ENCODE measurements around the gene DAB1. TPM values are rescaled to one million over a fixed set of nuclear protein-coding genes. Genes with fewer than 3 reads are reported as not detected.

DAB1 gene
- total RNA-seq, 1 experiment from 2014 or later = not detected

DNA sequence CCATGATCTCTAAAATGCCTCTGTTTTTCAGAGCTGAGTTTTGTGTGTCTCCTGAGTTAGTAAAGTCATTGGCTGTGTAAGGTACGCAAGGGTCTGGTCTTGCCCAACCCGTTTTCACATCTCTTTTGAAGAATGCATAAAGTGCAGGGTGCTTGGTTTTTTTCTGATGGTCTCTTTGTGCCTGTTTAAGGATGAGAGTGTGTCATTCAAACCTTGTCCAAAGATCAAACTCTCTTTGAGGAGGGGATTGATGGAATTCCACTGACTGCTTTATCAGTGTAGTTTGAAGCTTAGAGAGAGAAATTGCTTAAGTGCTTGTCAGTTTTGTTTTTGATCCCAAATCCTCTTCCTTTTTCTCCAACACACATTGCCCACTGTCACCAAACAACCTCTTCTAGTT, 438.0 kb downstream of the DAB1 start:
- no peak for DNase-seq (ENCODE audit: low read depth)

DNA sequence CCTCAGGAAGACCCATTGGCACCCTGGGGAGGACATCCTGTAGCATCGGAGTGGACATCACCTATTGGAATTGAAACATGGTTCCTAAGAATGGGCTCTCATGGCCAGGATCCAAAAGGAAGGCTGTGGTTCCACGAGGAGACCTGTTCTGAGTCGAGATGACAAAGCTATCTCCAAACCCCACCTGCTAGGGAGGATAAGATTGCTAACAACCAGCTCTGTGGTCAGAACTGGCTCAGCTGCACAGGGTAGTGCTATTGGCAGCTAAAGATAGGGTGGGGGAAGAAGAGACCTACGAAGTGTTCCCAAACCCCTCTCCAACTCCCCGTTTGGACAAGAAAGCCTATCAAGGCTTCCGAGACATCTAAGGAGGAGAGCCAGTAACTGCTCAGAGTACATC, 440.4 kb downstream of the DAB1 start:
- no peak for DNase-seq (ENCODE audit: low read depth)

- DNase-seq (ENCODE audit: low read depth) = no peak
These were observed 443.7 kb downstream of the DAB1 start for GRCh38 chr1:56979986-56980755.

GRCh38 chr1:56978819-56979218, 445.0 kb downstream of the DAB1 start:
- no peak for DNase-seq (ENCODE audit: low read depth)

DNA sequence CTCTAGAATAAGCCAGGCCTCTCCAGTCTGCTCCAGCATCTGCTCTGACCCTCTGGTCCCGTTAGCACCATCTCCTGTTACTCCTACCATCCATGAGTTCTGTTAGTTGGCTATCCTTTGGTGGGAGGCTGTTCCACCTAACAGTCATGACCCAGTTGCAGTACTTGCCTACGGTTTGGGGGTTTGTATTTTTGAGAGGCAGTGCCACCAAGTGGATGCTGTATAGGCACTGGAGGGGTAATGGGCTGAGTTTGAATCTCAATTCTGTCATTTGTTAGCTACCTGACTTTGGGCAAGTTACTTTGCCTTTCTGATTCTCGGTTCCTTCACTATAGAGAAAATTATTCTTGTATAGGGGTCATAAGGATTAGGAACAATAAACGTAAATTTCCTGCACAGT, 445.9 kb downstream of the DAB1 start:
- DNase-seq (ENCODE audit: low read depth) = no peak

GRCh38 chr1:56975446-56975845, 448.4 kb downstream of the DAB1 start:
- no peak for DNase-seq (ENCODE audit: low read depth)

GRCh38 chr1:56973923-56974742, 449.7 kb downstream of the DAB1 start:
- DNase-seq (ENCODE audit: low read depth) = no peak

- DNase-seq (ENCODE audit: low read depth) = no peak
These were observed 450.9 kb downstream of the DAB1 start for GRCh38 chr1:56972976-56973375.

GRCh38 chr1:56970280-56970679, 453.6 kb downstream of the DAB1 start:
- DNase-seq (ENCODE audit: low read depth) = no peak

GRCh38 chr1:56968878-56969495, 454.9 kb downstream of the DAB1 start:
- no peak for DNase-seq (ENCODE audit: low read depth)

GRCh38 chr1:56967900-56968832, 455.7 kb downstream of the DAB1 start:
- DNase-seq (ENCODE audit: low read depth) = no peak

GRCh38 chr1:56967355-56967754, 456.5 kb downstream of the DAB1 start:
- DNase-seq (ENCODE audit: low read depth) = no peak

DNA sequence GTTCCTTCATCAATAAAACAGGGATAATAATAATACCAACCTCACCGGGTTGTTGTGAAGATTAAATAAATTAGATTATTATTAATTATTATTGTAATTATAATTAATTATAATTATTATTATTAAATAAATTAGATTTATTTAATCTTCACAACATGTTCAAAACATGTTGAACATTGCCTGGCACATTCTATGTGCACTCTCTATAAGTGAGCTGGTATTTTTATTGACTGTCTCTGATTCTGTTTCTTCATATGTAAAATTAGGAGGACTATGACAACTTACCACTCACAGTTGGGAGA, 457.2 kb downstream of the DAB1 start:
- DNase-seq (ENCODE audit: low read depth) = no peak

- no peak for DNase-seq (ENCODE audit: low read depth)
These were observed 457.8 kb downstream of the DAB1 start, which contains the start of gene C8B for GRCh38 chr1:56965916-56966697. TSS of gene C8B (minus strand) at chr1:56966015. CDS start at chr1:56965948, 67 bp downstream.

GRCh38 chr1:56965191-56965590, 458.7 kb downstream of the DAB1 start:
- DNase-seq (ENCODE audit: low read depth) = no peak

DNA sequence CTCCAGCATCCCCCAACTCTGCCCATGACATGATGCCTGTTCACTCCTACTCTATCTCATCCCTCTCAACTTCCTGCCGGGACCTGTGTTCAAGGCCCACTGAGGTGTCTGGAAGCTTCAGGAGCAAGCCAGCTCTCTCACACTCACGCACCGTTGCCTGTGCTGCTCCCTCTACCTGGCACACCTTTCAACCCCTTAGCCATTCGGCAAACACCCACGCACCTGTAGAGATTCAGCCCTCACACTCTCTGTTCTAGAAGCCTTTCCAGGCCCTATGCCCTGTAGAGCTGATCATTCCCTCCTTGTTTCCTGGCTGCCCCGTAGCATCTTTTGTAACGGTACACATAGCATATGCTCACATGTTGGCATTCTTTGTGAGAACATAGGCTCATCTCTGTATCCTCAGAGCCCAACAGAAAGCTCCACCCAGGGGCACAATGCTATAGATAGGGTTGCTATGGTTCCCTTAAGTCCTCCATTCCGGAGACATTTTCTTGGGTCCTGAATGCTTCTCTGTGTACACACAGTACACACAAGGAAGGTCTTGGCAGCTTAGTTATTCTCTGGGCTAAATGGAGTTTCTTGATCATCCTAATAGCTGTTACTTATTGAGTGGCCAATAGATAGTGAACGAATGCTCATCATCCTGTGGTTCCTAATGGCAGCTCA, 459.4 kb downstream of the DAB1 start:
- DNase-seq (ENCODE audit: low read depth) = no peak

- DNase-seq (ENCODE audit: low read depth) = no peak
These were observed 460.2 kb downstream of the DAB1 start for GRCh38 chr1:56963667-56964066.

- DNase-seq (ENCODE audit: low read depth) = no peak
These were observed 462.4 kb downstream of the DAB1 start for GRCh38 chr1:56961426-56961825.

DNA sequence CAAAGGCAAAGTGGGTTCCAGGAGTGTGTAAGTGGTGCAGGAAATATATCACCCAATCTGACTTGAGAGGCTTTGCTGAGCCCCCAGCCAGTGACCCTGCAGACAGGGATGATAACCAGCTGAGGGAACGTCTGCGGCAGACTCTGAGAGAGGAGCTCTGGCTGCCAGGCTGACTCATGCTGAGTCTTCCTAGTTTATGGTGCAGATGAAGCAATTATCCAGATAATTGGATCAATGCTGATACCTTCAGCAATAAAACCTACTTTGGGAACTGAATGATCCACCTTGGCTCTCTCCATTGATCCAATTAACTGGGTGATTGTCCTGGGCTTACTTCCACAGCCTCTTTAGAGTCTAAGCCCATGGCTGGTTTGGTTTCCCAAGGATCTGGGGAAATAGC, 465.3 kb downstream of the DAB1 start:
- DNase-seq (ENCODE audit: low read depth) = no peak

DNA sequence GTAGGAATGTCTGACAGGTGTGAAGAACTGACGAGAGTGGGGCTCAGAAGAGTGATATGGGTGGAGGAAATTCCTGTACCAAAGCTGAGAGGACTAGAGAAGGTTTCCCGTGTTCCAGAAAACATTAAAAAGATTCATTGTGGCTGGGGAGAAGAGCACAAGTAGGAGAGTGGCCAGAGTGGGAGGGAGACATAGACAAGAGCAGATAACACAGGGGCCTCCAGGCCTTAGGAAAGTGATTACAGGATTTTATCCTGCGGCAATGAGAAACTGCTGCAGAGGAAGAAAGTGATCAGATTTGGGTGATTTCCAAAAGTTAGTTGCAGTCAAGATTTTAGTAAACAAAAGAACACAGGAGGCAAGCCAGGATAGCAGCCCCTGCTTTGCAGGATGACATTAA, 465.9 kb downstream of the DAB1 start:
- DNase-seq (ENCODE audit: low read depth) = no peak
